Effector CD4-positive, alpha-beta T cell (primary cell): ENCODE data around the gene CCDC194.

Experiments
- DNase-seq: peaks from one replicate; pipeline ENCODE4 v3.0.0-alpha.2; 2020

The CCDC194 gene

GRCh38 chr19:17405250-17406045 is 11.5 kb upstream of the CCDC194 start, which contains the start of gene BST2:
TSS of gene BST2 (minus strand) at chr19:17405630. CDS start at chr19:17405575, 55 bp downstream.
- DNase-seq, result peak; percentile 53

DNA sequence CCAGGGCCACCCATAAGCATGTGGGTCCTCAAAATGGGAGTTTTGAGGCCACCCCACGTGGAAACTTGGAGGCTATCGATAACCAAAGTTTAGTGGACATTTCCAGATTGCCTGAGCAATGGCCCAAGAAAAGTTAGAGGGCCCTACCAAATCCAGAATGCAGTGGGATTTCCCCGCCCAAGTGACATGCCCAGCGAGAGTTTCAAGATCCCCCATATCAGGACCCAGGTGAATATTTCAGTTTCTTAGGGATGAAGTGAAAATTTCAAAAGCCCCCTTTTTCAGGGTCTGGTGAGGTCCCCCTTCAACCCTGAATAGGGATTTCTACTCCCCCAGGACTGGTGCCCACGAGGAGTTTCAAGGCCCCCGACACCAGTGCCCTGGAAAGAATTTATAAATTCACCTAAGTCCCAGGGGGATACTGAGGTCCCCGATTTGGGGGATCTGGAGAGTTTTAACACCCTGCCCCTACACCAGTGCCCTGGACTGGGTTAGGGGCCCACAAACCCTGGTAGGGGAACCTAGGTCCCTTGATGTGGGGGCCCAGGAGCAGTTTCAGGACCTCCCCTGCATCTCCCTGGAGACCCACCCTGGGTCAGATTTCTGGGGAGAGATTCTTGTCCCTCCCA is 10.7 kb upstream of the CCDC194 start:
- no peak for DNase-seq

- DNase-seq, result no peak
Observed at GRCh38 chr19:17404015-17404414, 10.0 kb upstream of the CCDC194 start.

- peak; percentile 36 for DNase-seq
Observed at GRCh38 chr19:17402982-17403855, 9.2 kb upstream of the CCDC194 start.

GRCh38 chr19:17401628-17402027 is 7.6 kb upstream of the CCDC194 start:
- no peak for DNase-seq

DNA sequence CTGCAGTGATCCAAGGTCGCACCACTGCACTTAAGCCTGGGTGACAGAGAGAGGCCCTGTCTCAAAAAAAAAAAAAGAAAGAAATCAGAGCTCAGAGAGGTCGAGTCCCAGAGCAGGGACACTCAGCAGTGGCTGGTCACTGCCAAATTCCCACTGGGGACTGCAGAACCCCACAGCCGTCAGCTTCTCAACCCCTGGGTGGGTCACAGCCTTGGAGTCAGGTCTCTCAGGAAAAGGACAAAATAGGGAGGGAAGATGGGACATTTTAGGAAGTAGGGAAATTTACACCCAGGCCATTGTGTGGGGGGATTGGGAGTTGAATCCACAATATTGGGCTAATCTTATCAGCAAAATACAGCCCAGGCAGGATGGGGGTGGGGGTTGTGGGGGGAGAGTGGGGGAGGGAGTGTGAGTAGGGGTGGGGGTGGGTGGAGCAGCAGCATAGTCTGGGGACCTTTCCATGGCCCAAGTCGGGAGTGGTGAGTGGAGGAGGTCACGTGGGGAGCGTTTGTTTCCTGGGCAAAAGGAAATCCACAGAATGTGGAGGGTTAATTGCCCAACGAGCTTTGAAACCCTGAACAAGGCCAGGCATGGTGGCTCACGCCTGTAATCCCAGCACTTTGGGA is 5.0 kb upstream of the CCDC194 start:
- DNase-seq, result no peak

GRCh38 chr19:17394891-17395415 is 957 bp upstream of the CCDC194 start:
- DNase-seq, result peak; percentile 51

DNA sequence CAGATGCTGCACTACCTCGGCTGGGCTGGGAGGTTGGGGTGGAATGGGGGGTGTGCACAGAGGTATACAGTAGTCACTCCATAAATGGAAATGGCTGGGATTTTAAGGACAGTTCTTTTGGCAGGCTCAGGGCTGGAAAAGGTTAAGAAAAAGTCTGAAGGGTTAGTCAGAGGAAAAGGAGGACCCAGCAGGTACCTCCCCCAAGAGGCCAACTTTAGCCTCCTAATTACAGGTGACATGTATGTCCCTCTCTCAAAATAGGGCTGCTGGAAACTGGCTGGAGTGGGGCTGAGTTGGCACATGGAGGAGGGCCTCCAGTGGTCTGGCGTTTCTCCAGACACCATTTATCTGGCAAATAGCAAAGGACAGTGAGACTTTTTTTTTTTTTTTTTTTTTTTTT is 994 bp downstream of the CCDC194 start:
- no peak for DNase-seq

GRCh38 chr19:17391371-17392151 is 2.4 kb downstream of the CCDC194 start:
- no peak for DNase-seq

- DNase-seq, result peak; percentile 85
Observed at GRCh38 chr19:17390665-17391370, 3.2 kb downstream of the CCDC194 start.

DNA sequence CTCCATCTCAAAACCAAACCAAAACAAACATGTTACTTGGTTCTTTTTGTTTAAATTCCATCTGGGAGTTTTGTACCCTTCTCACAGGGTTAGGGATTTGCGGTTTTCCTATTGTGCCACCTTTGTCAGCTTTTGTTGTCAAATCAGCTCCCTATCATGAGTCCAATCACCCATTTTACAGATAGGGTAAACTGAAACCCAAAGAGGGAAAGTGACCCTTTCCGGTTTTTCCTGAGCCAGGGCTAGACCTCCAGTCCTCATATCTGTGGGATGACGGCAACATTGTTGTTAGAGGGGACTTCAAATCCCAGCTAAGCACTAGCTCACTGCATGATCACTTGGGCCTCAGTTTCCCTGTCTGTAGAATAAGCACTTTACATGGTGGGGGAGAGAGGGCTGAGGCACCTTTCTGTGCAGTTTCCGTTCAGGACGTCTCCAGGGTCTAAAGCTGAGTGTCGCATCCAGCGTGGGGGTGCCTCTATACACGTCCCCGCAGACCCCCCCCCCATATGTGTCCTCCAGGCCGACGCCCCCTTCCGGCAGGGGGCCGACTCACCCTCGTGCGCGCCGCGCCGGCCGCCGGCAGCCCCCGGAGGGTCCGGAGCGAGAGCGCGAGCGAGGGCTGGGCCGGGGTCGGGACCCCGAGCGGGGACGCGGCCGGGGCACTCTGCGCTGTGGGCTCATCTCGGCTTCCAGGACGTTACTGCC is 3.9 kb downstream of the CCDC194 start:
- DNase-seq, result no peak

DNA sequence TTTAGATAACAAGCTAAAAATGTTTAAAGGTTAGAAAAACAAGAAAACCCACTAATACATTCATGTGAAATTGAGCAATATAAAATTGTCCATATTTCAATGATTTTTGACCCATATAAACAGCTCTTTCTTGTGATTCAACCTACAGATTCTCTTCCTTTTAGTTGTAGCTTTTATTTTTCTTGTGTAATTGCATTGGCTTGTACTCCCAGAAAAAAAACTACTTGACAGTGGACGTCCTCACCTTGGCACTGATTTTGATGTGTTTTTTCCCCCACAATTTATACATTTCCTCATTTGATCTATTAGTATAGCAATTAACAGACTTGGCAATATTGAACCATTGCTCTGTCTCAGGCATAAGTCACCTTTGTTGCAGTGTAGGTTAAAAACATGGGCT is 4.7 kb downstream of the CCDC194 start:
- DNase-seq, result no peak

GRCh38 chr19:17385878-17386611 is 8.0 kb downstream of the CCDC194 start:
- DNase-seq, result peak; percentile 48

GRCh38 chr19:17380426-17381138 is 13.4 kb downstream of the CCDC194 start:
- no peak for DNase-seq

- DNase-seq, result no peak
Observed at GRCh38 chr19:17379221-17379631, 14.8 kb downstream of the CCDC194 start.

GRCh38 chr19:17378271-17378670 is 15.7 kb downstream of the CCDC194 start:
- no peak for DNase-seq

- no peak for DNase-seq
Observed at GRCh38 chr19:17376935-17377600, 16.9 kb downstream of the CCDC194 start, which contains the start of gene PLVAP. TSS of gene PLVAP (minus strand) at chr19:17377342. CDS start at chr19:17377288, 54 bp downstream.

- no peak for DNase-seq
Observed at GRCh38 chr19:17370026-17370587, 23.9 kb downstream of the CCDC194 start.
